NB4 (cell line): ENCODE measurements around the gene KRT4.

ENCODE experiments used
- CTCF ChIP-seq: IDR thresholded peaks from one replicate; pipeline ENCODE4 v1.5.1; 2012; ENCODE audit warnings: low read depth, low read length
- MAX ChIP-seq: IDR thresholded peaks from 2 replicates; pipeline ENCODE4 v1.6.1; 2011; ENCODE audit warnings: low read depth, low read length
- MYC ChIP-seq: IDR thresholded peaks from 2 replicates; pipeline ENCODE4 v1.6.1; 2011; ENCODE audit warnings: low read depth, low read length
- POLR2A ChIP-seq: IDR thresholded peaks from 2 replicates; pipeline ENCODE4 v1.6.1; 2011; ENCODE audit warnings: mild to moderate bottlenecking; ENCODE audit not compliant: insufficient read length; ENCODE audit errors: extremely low read depth

- TF ChIP-seq CTCF: no peak
- no peak for TF ChIP-seq MAX
- TF ChIP-seq POLR2A: no peak
- TF ChIP-seq MYC: no peak
These were observed 3.2 kb upstream of the KRT4 start for GRCh38 chr12:52817003-52817698.
